ENCODE results near the gene PRTG. TPM values are rescaled to one million over a fixed set of nuclear protein-coding genes. Genes with fewer than 3 reads are reported as not detected.

Gene PRTG
- polyA plus RNA-seq, 1 of the 3 experiments (the other 2 are of a cell fraction) = 3.0 TPM

DNA sequence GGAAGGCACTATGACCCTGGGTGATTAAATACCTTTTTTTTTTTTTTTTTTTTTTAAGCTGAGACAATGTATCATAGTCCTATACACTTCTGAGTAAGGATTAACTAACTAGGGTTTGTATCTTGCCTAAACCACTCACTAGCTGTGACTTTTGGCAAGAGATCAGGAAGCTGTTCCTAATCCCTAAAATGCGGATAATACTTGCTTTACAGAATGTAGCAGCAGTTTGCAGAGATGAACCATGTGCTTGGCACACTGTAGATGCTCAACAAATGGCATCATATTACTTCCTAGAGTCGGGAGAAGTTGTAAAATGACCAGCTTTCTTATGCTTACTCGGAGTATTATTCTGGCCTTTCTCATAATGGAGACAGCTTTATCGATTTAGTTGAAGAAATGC, 129.2 kb downstream of the PRTG start:
- H3K4me1 ChIP-seq (ENCODE audit: control insufficient read depth in 1 of 2, insufficient read depth in 2 of 2, low read depth in 1 of 2, low read length in 1 of 2) = peaks cover 0 to 17% of the 10 kb centered on the region in 2 experiments; a peak in 2 of 4 replicates
- H3K36me3 ChIP-seq (replicated peaks in 1 of 2; ENCODE audit: control insufficient read depth in 1 of 2, insufficient read depth in 2 of 2, low read length in 1 of 2) = peaks cover 13 to 28% of the 10 kb centered on the region in 2 experiments
- H3K27ac ChIP-seq (ENCODE audit: low read depth in 2 of 2, low read length in 1 of 2) = no peak overlapping the region
- TF ChIP-seq MEF2A (IDR thresholded peaks at IDR 0.05; ENCODE audit: borderline replicate concordance, low read depth) (no peak), RAD21 (IDR thresholded peaks at IDR 0.05; ENCODE audit: low read length) (no peak), MXI1 (IDR thresholded peaks at IDR 0.05; ENCODE audit: low read depth, low read length) (no peak), GABPA (IDR thresholded peaks at IDR 0.05; ENCODE audit: low read depth) (no peak)
- H3K9me3 ChIP-seq = no peaks in the 10 kb centered on the region
- no peak for DNase-seq
- no peak overlapping the region for H2AFZ ChIP-seq (ENCODE audit: low read depth)
- ChIA-PET CTCF (interaction anchor here (0.9 to 1.5 kb wide), 2 partner anchors 12 to 29 kb away, joined by 4 read pairs; no protein-coding TSS in a partner anchor), POLR2A (interaction anchor here (0.6 kb wide), 1 partner anchor 148 kb away, joined by 5 read pairs; no protein-coding TSS in a partner anchor)
- H3K79me2 ChIP-seq (ENCODE audit: insufficient read depth) = no peaks in the 10 kb centered on the region
- WGBS (ENCODE audit: low lambda C conversion rate) = 97% methylated on average over 4 of the region's 4 CpGs
- no peak overlapping the region for H3K4me3 ChIP-seq (ENCODE audit: low read depth in 2 of 2, low read length in 1 of 2)
- no peaks in the 10 kb centered on the region for H4K20me1 ChIP-seq (ENCODE audit: insufficient read depth)
- H3K9ac ChIP-seq = no peak overlapping the region
- H3K9me2 ChIP-seq = no peaks in the 10 kb centered on the region
- H3F3A ChIP-seq (replicated peaks; ENCODE audit: insufficient read depth) = no peaks in the 10 kb centered on the region
- no peak overlapping the region for H3K4me2 ChIP-seq
- no peaks in the 10 kb centered on the region for H3K27me3 ChIP-seq (ENCODE audit: insufficient read depth)

DNA sequence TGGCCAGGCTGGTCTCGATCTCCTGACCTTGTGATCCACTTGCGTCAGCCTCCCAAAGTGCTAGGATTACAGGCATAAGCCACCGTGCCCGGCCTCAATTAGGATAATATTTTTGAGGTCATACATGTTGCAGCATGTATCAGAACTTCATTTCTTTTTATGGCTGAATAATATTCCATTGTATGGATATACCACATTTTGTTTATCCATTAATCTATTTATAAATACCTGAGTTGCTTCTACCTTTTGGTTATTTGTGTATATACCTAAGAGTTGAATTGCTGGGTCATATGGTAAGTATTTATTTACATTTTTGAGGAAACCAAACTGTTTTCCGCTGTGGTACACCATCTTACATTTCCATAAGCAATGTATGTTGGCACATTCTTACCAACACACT, 136.7 kb downstream of the PRTG start:
- no peak for DNase-seq
- ChIA-PET CTCF (no interaction called here), POLR2A (no interaction called here)
- Histone ChIP-seq H3K4me3 (ENCODE audit: low read depth in 2 of 2, low read length in 1 of 2) (no peak overlapping the region), H3K4me2 (no peak overlapping the region), H3K9ac (no peak overlapping the region), H3K9me2 (no peaks in the 10 kb centered on the region), H3K27me3 (ENCODE audit: insufficient read depth) (no peaks in the 10 kb centered on the region), H3K4me1 (ENCODE audit: control insufficient read depth in 1 of 2, insufficient read depth in 2 of 2, low read depth in 1 of 2, low read length in 1 of 2) (no peaks in the 10 kb centered on the region), H4K20me1 (ENCODE audit: insufficient read depth) (no peaks in the 10 kb centered on the region), H3K9me3 (no peaks in the 10 kb centered on the region), H3K36me3 (replicated peaks in 1 of 2; ENCODE audit: control insufficient read depth in 1 of 2, insufficient read depth in 2 of 2, low read length in 1 of 2) (peaks cover 8 to 9% of the 10 kb centered on the region in 2 experiments), H3K79me2 (ENCODE audit: insufficient read depth) (no peaks in the 10 kb centered on the region), H3F3A (replicated peaks; ENCODE audit: insufficient read depth) (no peaks in the 10 kb centered on the region), H2AFZ (ENCODE audit: low read depth) (no peak overlapping the region), H3K27ac (ENCODE audit: low read depth in 2 of 2, low read length in 1 of 2) (no peak overlapping the region)
- no peak for TF ChIP-seq PBX3 (IDR thresholded peaks at IDR 0.05)
- no peak for TF ChIP-seq RCOR1 (IDR thresholded peaks at IDR 0.05; ENCODE audit: low read length)
- no peak for TF ChIP-seq MEF2A (IDR thresholded peaks at IDR 0.05; ENCODE audit: borderline replicate concordance, low read depth)
- no peak for TF ChIP-seq SIN3A (IDR thresholded peaks at IDR 0.05; ENCODE audit: borderline replicate concordance, low read depth, low read length)
- no peak for TF ChIP-seq JUND (IDR thresholded peaks at IDR 0.05)
- TF ChIP-seq NRF1 (IDR thresholded peaks at IDR 0.05; ENCODE audit: low read depth, low read length) = no peak
- no peak for TF ChIP-seq EP300 (IDR thresholded peaks at IDR 0.05; ENCODE audit: borderline replicate concordance in 1 of 2, low read depth in 1 of 2, low read length in 1 of 2)
- no peak for TF ChIP-seq FOSL2 (IDR thresholded peaks at IDR 0.05; ENCODE audit: borderline replicate concordance, low read depth)
- TF ChIP-seq USF2 (IDR thresholded peaks at IDR 0.05; ENCODE audit: borderline replicate concordance, low read depth, low read length) = no peak
- TF ChIP-seq MAX (IDR thresholded peaks at IDR 0.05; ENCODE audit: low read depth) = no peak
- 76% methylated on average over 5 of the region's 5 CpGs for WGBS (ENCODE audit: low lambda C conversion rate)

Data from SK-N-SH (cell line).